Psoas muscle (tissue), 8 donors: Measurements from ENCODE around the gene TANC1. TPM values are rescaled to one million over a fixed set of nuclear protein-coding genes. Genes with fewer than 3 reads are reported as not detected.
A peak's percentile ranks its signal among the peaks of the same experiment; 100 is the strongest.

Experiments used
- ATAC-seq, 4 donors: fragments of 200-7000 bp; cut with Tn5 transposase; one replicate each; pipeline ENCODE4 v1.9.1; 2020; ENCODE audit warnings: moderate library complexity in 3 of 4, mild to moderate bottlenecking in 2 of 4
- DNase-seq, 2 donors: peaks; one replicate each; pipeline ENCODE4 v3.0.0-alpha.2; 2020
- H3K27ac ChIP-seq: fragments of 200-600 bp; one replicate; pipeline ENCODE4 v1.8.0; 2022
- H3K27me3 ChIP-seq, 3 donors: fragments of 200-600 bp in 1 of 3; one replicate each; pipeline versions ENCODE4 v1.6.1 to v1.8.0; 2013 to 2022; ENCODE audit warnings: low read length in 2 of 3, mild to moderate bottlenecking in 2 of 3, moderate library complexity in 1 of 3; ENCODE audit not compliant: insufficient read depth in 3 of 3
- H3K36me3 ChIP-seq, 2 donors: fragments of 200-600 bp in 1 of 2; one replicate each; pipeline versions ENCODE4 v1.6.1 to v1.8.0; 2013 to 2022; ENCODE audit warnings: low read depth in 1 of 2, mild to moderate bottlenecking in 1 of 2, moderate library complexity in 1 of 2; ENCODE audit not compliant: insufficient read depth in 1 of 2
- H3K4me1 ChIP-seq: fragments of 200-600 bp; one replicate; pipeline ENCODE4 v1.8.0; 2022
- H3K4me3 ChIP-seq: fragments of 200-600 bp; one replicate; pipeline ENCODE4 v1.8.0; 2022; ENCODE audit warnings: mild to moderate bottlenecking
- H3K9me3 ChIP-seq: fragments of 200-600 bp; one replicate; pipeline ENCODE4 v1.8.0; 2022
- WGBS, 3 donors: extraction: QIAGEN DNeasy Blood & Tissue Kit; methylation state at CpG; one replicate each; pipeline versions ENCODE4 v1.1.6 to v1.1.7; 2013; 5-methylcytosine and 5-hydroxymethylcytosine counted together
- intact Hi-C, 2 donors: fragments of 100-400 bp; cut with DNase I; formaldehyde crosslinking; loops; one replicate each; pipeline versions ENCODE4 v1.11.0 to v1.14.2; 2022
- polyA plus RNA-seq, 3 donors: library from polyadenylated mRNA; stranded (reverse); fragments of 200-250 nt; gene quantifications; one replicate each; pipeline ENCODE4 v1.2.3, GENCODE V29; 2013
- total RNA-seq, 4 donors: library from RNA; stranded (reverse); fragmentation: NEBNext Ultra II Directional in 2 of 4; extraction: Animal tissue kit (Norgen Biotek cat#: 25700) in 2 of 4; gene quantifications; one replicate each; pipeline versions ENCODE4 v1.2.1 to v1.2.4, GENCODE V29; 2021 to 2023
- TF ChIP-seq, protein P1 (sequence below): fragments of 200-600 bp; IDR thresholded peaks from one replicate; pipeline ENCODE4 v1.8.0; 2022; ENCODE audit warnings: antibody characterized with exemption
- donor health status: healthy with polysubstance abuse.
- donor health status: DM: no; HTN: no; CAD: no; lungs with moderate emphysema.
- donor health status: Bipolar disorder and iron deficiency.
- donor health status: healthy.
- donor health status: DM: yes; HTN: yes; CAD: no.
- donor health status: DM: no; HTN: no; CAD: no.
- donor health status: DM: no; HTN: no; CAD: no.
- donor health status: DM: yes; HTN: yes; CAD: no.

TANC1 gene
- total and polyA plus RNA-seq, 7 donors: 1.9 to 7.5 (median 3.2) TPM

DNA sequence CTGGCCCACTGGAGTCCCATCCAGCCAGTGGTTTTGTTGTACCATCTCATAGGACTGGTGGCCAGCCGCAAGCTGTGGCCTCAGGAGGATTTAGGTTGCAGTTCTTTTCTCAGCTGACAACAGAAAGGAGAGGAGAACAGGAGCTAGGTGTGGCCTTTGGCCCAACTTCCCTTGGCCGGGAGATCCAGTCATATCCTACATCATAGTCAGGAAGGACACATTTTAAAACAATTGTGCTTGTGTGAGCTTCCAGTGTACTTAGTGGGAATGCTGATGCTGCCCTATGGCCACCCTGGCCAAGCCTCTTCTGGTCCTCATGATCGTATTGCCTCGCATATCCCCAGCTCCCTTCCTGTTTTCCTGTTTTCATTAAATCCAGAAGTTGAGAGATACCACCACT lies 220.0 kb downstream of the TANC1 start:
- Histone ChIP-seq H3K4me1 (no peaks in the 10 kb centered on the region), H3K4me3 (no peak overlapping the region), H3K9me3 (no peaks in the 10 kb centered on the region), H3K27me3 (no peaks in the 10 kb centered on the region), H3K36me3 (peaks cover 0 to 13% of the 10 kb centered on the region in 2 donors), H3K27ac (no peak overlapping the region)
- 58 to 73% (median 71%) methylated on average over 4 of the region's 4 CpGs for WGBS, 3 donors
- ATAC-seq (peak in 1 of 4 donors; percentile 36), DNase-seq (no peak)
- intact Hi-C loops: no loop called here
- TF ChIP-seq, protein P1, sequence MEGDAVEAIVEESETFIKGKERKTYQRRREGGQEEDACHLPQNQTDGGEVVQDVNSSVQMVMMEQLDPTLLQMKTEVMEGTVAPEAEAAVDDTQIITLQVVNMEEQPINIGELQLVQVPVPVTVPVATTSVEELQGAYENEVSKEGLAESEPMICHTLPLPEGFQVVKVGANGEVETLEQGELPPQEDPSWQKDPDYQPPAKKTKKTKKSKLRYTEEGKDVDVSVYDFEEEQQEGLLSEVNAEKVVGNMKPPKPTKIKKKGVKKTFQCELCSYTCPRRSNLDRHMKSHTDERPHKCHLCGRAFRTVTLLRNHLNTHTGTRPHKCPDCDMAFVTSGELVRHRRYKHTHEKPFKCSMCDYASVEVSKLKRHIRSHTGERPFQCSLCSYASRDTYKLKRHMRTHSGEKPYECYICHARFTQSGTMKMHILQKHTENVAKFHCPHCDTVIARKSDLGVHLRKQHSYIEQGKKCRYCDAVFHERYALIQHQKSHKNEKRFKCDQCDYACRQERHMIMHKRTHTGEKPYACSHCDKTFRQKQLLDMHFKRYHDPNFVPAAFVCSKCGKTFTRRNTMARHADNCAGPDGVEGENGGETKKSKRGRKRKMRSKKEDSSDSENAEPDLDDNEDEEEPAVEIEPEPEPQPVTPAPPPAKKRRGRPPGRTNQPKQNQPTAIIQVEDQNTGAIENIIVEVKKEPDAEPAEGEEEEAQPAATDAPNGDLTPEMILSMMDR: no peak

DNA sequence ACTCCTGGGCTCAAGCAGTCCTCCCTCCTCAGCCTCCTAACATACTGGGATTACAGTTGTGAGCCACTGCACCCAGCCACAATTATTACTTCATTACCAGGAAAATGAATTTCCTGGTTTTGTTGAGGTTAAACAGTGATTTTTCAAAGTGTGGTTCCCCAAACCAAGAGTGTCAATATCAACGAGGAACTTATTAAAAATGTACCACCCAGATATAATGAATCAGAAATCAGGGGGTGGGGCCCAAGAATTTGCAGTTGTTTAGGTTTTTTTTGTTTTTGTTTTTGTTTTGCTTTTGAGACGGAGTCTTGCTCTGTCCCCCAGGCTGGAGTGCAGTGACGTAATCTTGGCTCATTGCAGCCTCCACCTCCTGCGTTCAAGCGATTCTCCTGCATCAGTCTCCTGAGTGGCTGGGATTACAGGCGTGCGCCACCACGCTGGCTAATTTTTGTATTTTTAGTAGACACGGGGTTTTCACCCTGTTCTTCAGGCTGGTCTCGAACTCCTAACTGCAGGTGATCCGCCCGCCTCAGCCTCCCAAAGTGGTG lies 224.0 kb downstream of the TANC1 start:
- TF ChIP-seq, protein P1: no peak
- H3K27ac ChIP-seq: no peak overlapping the region
- no peaks in the 10 kb centered on the region for H3K4me1 ChIP-seq
- no peaks in the 10 kb centered on the region for H3K9me3 ChIP-seq
- no peak for DNase-seq
- no peak overlapping the region for H3K4me3 ChIP-seq
- H3K36me3 ChIP-seq: peaks cover 0 to 13% of the 10 kb centered on the region in 2 donors
- 90 to 95% (median 92%) methylated on average over 12 of the region's 12 CpGs for WGBS, 3 donors
- intact Hi-C loops: no loop called here
- ATAC-seq: no peak
- H3K27me3 ChIP-seq: no peaks in the 10 kb centered on the region

DNA sequence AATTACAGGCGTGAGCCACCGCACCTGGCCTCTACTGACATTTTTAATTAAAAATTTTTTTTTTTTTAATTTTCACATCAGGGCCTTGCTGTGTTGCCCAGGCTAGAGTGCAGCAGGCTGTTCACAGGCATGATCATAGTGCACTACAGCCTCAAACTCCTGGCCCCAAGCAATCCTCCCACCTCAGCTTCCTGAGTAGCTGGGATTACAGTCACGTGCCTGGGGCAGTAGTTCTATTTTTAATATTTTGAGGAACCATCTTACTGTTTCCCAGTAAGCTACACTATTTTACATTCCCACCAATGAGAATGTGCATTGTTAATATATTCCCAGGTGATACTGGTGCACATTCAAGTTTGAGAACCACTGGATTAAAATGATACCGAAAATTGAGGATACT lies 225.4 kb downstream of the TANC1 start:
- intact Hi-C loops: no loop called here
- no peak for ATAC-seq
- H3K27me3 ChIP-seq: no peaks in the 10 kb centered on the region
- no peak for DNase-seq
- TF ChIP-seq, protein P1: no peak
- peaks cover 0 to 19% of the 10 kb centered on the region in 2 donors for H3K36me3 ChIP-seq
- H3K4me3 ChIP-seq: no peak overlapping the region
- 81 to 91% (median 82%) methylated on average over 4 of the region's 4 CpGs for WGBS, 3 donors
- no peaks in the 10 kb centered on the region for H3K9me3 ChIP-seq
- H3K4me1 ChIP-seq: no peaks in the 10 kb centered on the region
- H3K27ac ChIP-seq: no peak overlapping the region

DNA sequence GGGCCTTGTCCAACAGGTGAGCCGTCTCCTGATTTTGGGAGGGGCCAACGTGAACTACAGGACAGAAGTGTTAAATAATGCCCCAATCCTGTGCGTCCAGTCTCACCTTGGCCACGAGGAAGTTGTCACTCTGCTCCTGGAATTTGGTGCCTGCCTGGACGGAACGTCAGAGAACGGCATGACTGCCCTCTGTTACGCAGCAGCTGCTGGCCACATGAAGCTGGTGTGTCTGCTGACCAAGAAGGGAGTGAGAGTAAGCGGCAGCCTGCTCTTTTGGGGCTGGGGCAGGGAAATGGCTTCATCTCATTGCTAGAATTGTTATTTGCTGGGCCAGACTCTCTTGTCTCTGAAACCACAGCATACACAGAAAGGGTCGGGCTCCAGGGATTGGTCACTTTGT lies 225.8 kb downstream of the TANC1 start:
- no peak for DNase-seq

More for the DNA sequence above, 225.8 kb downstream of the TANC1 start:
- Histone ChIP-seq H3K9me3 (no peaks in the 10 kb centered on the region), H3K27me3 (no peaks in the 10 kb centered on the region), H3K27ac (no peak overlapping the region), H3K4me3 (no peak overlapping the region), H3K36me3 (peaks cover 0 to 19% of the 10 kb centered on the region in 2 donors), H3K4me1 (no peaks in the 10 kb centered on the region)
- no peak for ATAC-seq
- intact Hi-C loops: no loop called here
- TF ChIP-seq, protein P1: no peak
- WGBS, 3 donors: 58 to 76% (median 64%) methylated on average over 10 of the region's 10 CpGs
